ENCODE data around the gene ITGA2B.
"Not testable (repeated sequence)": the region's sequence is repeated elsewhere in the genome, so short reads cannot be mapped to it uniquely, and the experiment has no call there.

ITGA2B gene

GRCh38 chr17:44394112-44394511, 4.7 kb upstream of the ITGA2B start:
- not testable (repeated sequence) for DNase-seq (ENCODE audit: low read depth in 2 of 2, low spot score in 1 of 2)

- DNase-seq (ENCODE audit: low read depth in 2 of 2, low spot score in 1 of 2): no peak
These were observed 911 bp upstream of the ITGA2B start for GRCh38 chr17:44390250-44390870.

- no peak for DNase-seq (ENCODE audit: low read depth in 2 of 2, low spot score in 1 of 2)
These were observed 314 bp upstream of the ITGA2B start for GRCh38 chr17:44389723-44390202.

- no peak for DNase-seq (ENCODE audit: low read depth in 2 of 2, low spot score in 1 of 2)
These were observed 1.6 kb downstream of the ITGA2B start for GRCh38 chr17:44387804-44388203.

GRCh38 chr17:44386182-44386525, 3.3 kb downstream of the ITGA2B start:
- no peak for DNase-seq (ENCODE audit: low read depth in 2 of 2, low spot score in 1 of 2)

GRCh38 chr17:44385287-44386181, 3.9 kb downstream of the ITGA2B start:
- DNase-seq (ENCODE audit: low read depth in 2 of 2, low spot score in 1 of 2): peak; percentile 66 to 67

GRCh38 chr17:44384823-44385286, 4.6 kb downstream of the ITGA2B start:
- no peak for DNase-seq (ENCODE audit: low read depth in 2 of 2, low spot score in 1 of 2)

- DNase-seq (ENCODE audit: low read depth in 2 of 2, low spot score in 1 of 2): no peak
These were observed 5.1 kb downstream of the ITGA2B start for GRCh38 chr17:44384281-44384822.

GRCh38 chr17:44383861-44384260, 5.6 kb downstream of the ITGA2B start:
- DNase-seq (ENCODE audit: low read depth in 2 of 2, low spot score in 1 of 2): no peak

GRCh38 chr17:44383363-44383762, 6.1 kb downstream of the ITGA2B start:
- DNase-seq (ENCODE audit: low read depth in 2 of 2, low spot score in 1 of 2): no peak

GRCh38 chr17:44382917-44383316, 6.5 kb downstream of the ITGA2B start:
- no peak for DNase-seq (ENCODE audit: low read depth in 2 of 2, low spot score in 1 of 2)

GRCh38 chr17:44381810-44382305, 7.6 kb downstream of the ITGA2B start:
- DNase-seq (ENCODE audit: low read depth in 2 of 2, low spot score in 1 of 2): no peak

- DNase-seq (ENCODE audit: low read depth in 2 of 2, low spot score in 1 of 2): no peak
These were observed 8.7 kb downstream of the ITGA2B start for GRCh38 chr17:44380767-44381166.

GRCh38 chr17:44379887-44380286, 9.6 kb downstream of the ITGA2B start:
- DNase-seq (ENCODE audit: low read depth in 2 of 2, low spot score in 1 of 2): no peak

GRCh38 chr17:44378171-44378705, 11.2 kb downstream of the ITGA2B start:
- DNase-seq (ENCODE audit: low read depth in 2 of 2, low spot score in 1 of 2): no peak

- DNase-seq (ENCODE audit: low read depth in 2 of 2, low spot score in 1 of 2): no peak
These were observed 12.7 kb downstream of the ITGA2B start for GRCh38 chr17:44376779-44377178.

- DNase-seq (ENCODE audit: low read depth in 2 of 2, low spot score in 1 of 2): no peak
These were observed 13.3 kb downstream of the ITGA2B start for GRCh38 chr17:44376124-44376523.

- DNase-seq (ENCODE audit: low read depth in 2 of 2, low spot score in 1 of 2): no peak
These were observed 14.0 kb downstream of the ITGA2B start for GRCh38 chr17:44375196-44376017.

- no peak for DNase-seq (ENCODE audit: low read depth in 2 of 2, low spot score in 1 of 2)
These were observed 14.9 kb downstream of the ITGA2B start for GRCh38 chr17:44374306-44375195.

- no peak for DNase-seq (ENCODE audit: low read depth in 2 of 2, low spot score in 1 of 2)
These were observed 17.4 kb downstream of the ITGA2B start for GRCh38 chr17:44372036-44372435.
